Measurements from ENCODE around the gene ANKRD22.

GRCh38 chr10:88820748-88821401 is 30.8 kb downstream of the ANKRD22 start:
- no peak for TF ChIP-seq CTCF (conservative IDR thresholded peaks at IDR 0.05; ENCODE audit: low read depth, low read length)
- TF ChIP-seq EZH2 (IDR thresholded peaks at IDR 0.05; ENCODE audit: borderline replicate concordance, low read depth, low read length, poor library complexity, severe bottlenecking), result no peak

Measured in A673 (cell line).